ENCODE measurements around the gene IGF1R. TPM values are rescaled to one million over a fixed set of nuclear protein-coding genes. Genes with fewer than 3 reads are reported as not detected.

The IGF1R gene
- total RNA-seq, 2 donors from 2014 or later, result 115 to 119 TPM

- 58 to 100% methylated on average over 1 to 2 of the region's 2 CpGs for WGBS, 2 experiments (ENCODE audit: insufficient coverage in 1 of 2, insufficient read length in 1 of 2)
- no peak overlapping the region for H3K4me3 ChIP-seq (ENCODE audit: low read length)
- no peak overlapping the region for H3K27ac Mint-ChIP-seq
Measured at GRCh38 chr15:98621021-98621420, 27.3 kb upstream of the IGF1R start.

GRCh38 chr15:98625614-98626013 is 22.7 kb upstream of the IGF1R start:
- WGBS, 2 experiments (ENCODE audit: insufficient coverage in 1 of 2, insufficient read length in 1 of 2), result 85 to 96% methylated on average over 13 to 19 of the region's 22 CpGs
- H3K27me3 Mint-ChIP-seq (ENCODE audit: insufficient read depth), result no peaks in the 10 kb centered on the region
- no peaks in the 10 kb centered on the region for H3K9me3 Mint-ChIP-seq
- Histone ChIP-seq H3K9ac (ENCODE audit: extremely low read depth, low read length, poor library complexity, severe bottlenecking) (no peak overlapping the region), H3K9me3 (ENCODE audit: control insufficient read depth, low read length) (no peaks in the 10 kb centered on the region), H3K4me1 (ENCODE audit: control insufficient read depth, insufficient read depth, low read length) (no peaks in the 10 kb centered on the region), H3K4me3 (ENCODE audit: low read length) (no peak overlapping the region), H3K27me3 (ENCODE audit: control insufficient read depth, insufficient read depth, low read length, poor library complexity, severe bottlenecking) (no peaks in the 10 kb centered on the region), H3K27ac (ENCODE audit: low read depth, low read length) (no peak overlapping the region), H3K36me3 (ENCODE audit: control insufficient read depth, insufficient read depth, low read length) (no peaks in the 10 kb centered on the region)
- no peaks in the 10 kb centered on the region for H3K36me3 Mint-ChIP-seq (ENCODE audit: low read depth)
- TF ChIP-seq CTCF (conservative IDR thresholded peaks at IDR 0.05), result no peak
- H3K4me3 Mint-ChIP-seq, result no peak overlapping the region
- peak; percentile 32 for DNase-seq
- no peak overlapping the region for H3K27ac Mint-ChIP-seq
- no peaks in the 10 kb centered on the region for H3K4me1 Mint-ChIP-seq

More at GRCh38 chr15:98621021-98621420, 27.3 kb upstream of the IGF1R start:
- no peak overlapping the region for H3K27ac ChIP-seq (ENCODE audit: low read depth, low read length)
- Mint-ChIP-seq H3K4me3 (no peak overlapping the region), H3K9me3 (no peaks in the 10 kb centered on the region), H3K36me3 (ENCODE audit: low read depth) (no peaks in the 10 kb centered on the region), H3K27me3 (ENCODE audit: insufficient read depth) (no peaks in the 10 kb centered on the region), H3K4me1 (peaks cover 4% of the 10 kb centered on the region)
- no peaks in the 10 kb centered on the region for H3K27me3 ChIP-seq (ENCODE audit: control insufficient read depth, insufficient read depth, low read length, poor library complexity, severe bottlenecking)
- no peak overlapping the region for H3K9ac ChIP-seq (ENCODE audit: extremely low read depth, low read length, poor library complexity, severe bottlenecking)
- no peaks in the 10 kb centered on the region for H3K9me3 ChIP-seq (ENCODE audit: control insufficient read depth, low read length)
- no peaks in the 10 kb centered on the region for H3K36me3 ChIP-seq (ENCODE audit: control insufficient read depth, insufficient read depth, low read length)
- H3K4me1 ChIP-seq (ENCODE audit: control insufficient read depth, insufficient read depth, low read length), result no peaks in the 10 kb centered on the region
- no peak for TF ChIP-seq CTCF (conservative IDR thresholded peaks at IDR 0.05)
- DNase-seq, result no peak

- WGBS, 2 experiments (ENCODE audit: insufficient coverage in 1 of 2, insufficient read length in 1 of 2), result 25 to 82% methylated on average over 1 to 4 of the region's 4 CpGs
Measured at GRCh38 chr15:98626153-98626552, 22.2 kb upstream of the IGF1R start.

More at GRCh38 chr15:98626153-98626552, 22.2 kb upstream of the IGF1R start:
- Histone ChIP-seq H3K27ac (ENCODE audit: low read depth, low read length) (no peak overlapping the region), H3K36me3 (ENCODE audit: control insufficient read depth, insufficient read depth, low read length) (no peaks in the 10 kb centered on the region), H3K9ac (ENCODE audit: extremely low read depth, low read length, poor library complexity, severe bottlenecking) (no peak overlapping the region), H3K9me3 (ENCODE audit: control insufficient read depth, low read length) (no peaks in the 10 kb centered on the region), H3K27me3 (ENCODE audit: control insufficient read depth, insufficient read depth, low read length, poor library complexity, severe bottlenecking) (no peaks in the 10 kb centered on the region), H3K4me3 (ENCODE audit: low read length) (no peak overlapping the region), H3K4me1 (ENCODE audit: control insufficient read depth, insufficient read depth, low read length) (no peaks in the 10 kb centered on the region)
- TF ChIP-seq CTCF (conservative IDR thresholded peaks at IDR 0.05), result no peak
- no peaks in the 10 kb centered on the region for H3K27me3 Mint-ChIP-seq (ENCODE audit: insufficient read depth)
- no peak overlapping the region for H3K27ac Mint-ChIP-seq
- DNase-seq, result peak; percentile 46
- no peaks in the 10 kb centered on the region for H3K4me1 Mint-ChIP-seq
- no peaks in the 10 kb centered on the region for H3K36me3 Mint-ChIP-seq (ENCODE audit: low read depth)
- H3K4me3 Mint-ChIP-seq, result no peak overlapping the region
- no peaks in the 10 kb centered on the region for H3K9me3 Mint-ChIP-seq
